TTC549 (cell line): ENCODE data around the gene CCDC120.

ENCODE experiments used
- FAIRE-seq: peaks from 2 replicates; lab custom pipeline; 2012; peaks lifted over from hg19 to GRCh38; lab: Jason Lieb, UNC

CCDC120 gene

GRCh38 chrX:49058794-49059193 is at the start of gene CCDC120:
Gene CCDC120, plus strand, starts transcription at chrX:49058999. Its CDS starts 3,043 bp downstream, at chrX:49062042.
- no peak for FAIRE-seq

GRCh38 chrX:49019050-49019449 is 39.7 kb upstream of the CCDC120 start:
- no peak for FAIRE-seq

GRCh38 chrX:49019599-49020249 is 39.1 kb upstream of the CCDC120 start:
- no peak for FAIRE-seq

- no peak for FAIRE-seq
These were observed 28.9 kb upstream of the CCDC120 start for GRCh38 chrX:49029876-49030275.

GRCh38 chrX:49030283-49030682 is 28.5 kb upstream of the CCDC120 start:
- FAIRE-seq, result no peak

- no peak for FAIRE-seq
These were observed 20.8 kb upstream of the CCDC120 start for GRCh38 chrX:49037883-49038475.

- FAIRE-seq, result no peak
These were observed 19.0 kb upstream of the CCDC120 start for GRCh38 chrX:49039598-49040375.

- no peak for FAIRE-seq
These were observed 18.3 kb upstream of the CCDC120 start for GRCh38 chrX:49040376-49040955.

- FAIRE-seq, result no peak
These were observed 16.8 kb upstream of the CCDC120 start for GRCh38 chrX:49041744-49042580.

GRCh38 chrX:49042581-49043219 is 16.1 kb upstream of the CCDC120 start:
- no peak for FAIRE-seq

- FAIRE-seq, result peak; percentile 92
These were observed 15.4 kb upstream of the CCDC120 start, which contains the start of gene TFE3 for GRCh38 chrX:49043220-49043986. Gene TFE3, minus strand, starts transcription at chrX:49043357. Its CDS starts 131 bp downstream, at chrX:49043226.

GRCh38 chrX:49043987-49044281 is 14.9 kb upstream of the CCDC120 start:
- no peak for FAIRE-seq

- FAIRE-seq, result no peak
These were observed 5.4 kb upstream of the CCDC120 start for GRCh38 chrX:49053223-49054072.

GRCh38 chrX:49054073-49054762 is 4.6 kb upstream of the CCDC120 start:
- no peak for FAIRE-seq

GRCh38 chrX:49059201-49059600 is 402 bp downstream of the CCDC120 start:
- FAIRE-seq, result no peak

GRCh38 chrX:49059681-49060085 is 884 bp downstream of the CCDC120 start:
- no peak for FAIRE-seq

- no peak for FAIRE-seq
These were observed 2.1 kb downstream of the CCDC120 start for GRCh38 chrX:49060914-49061313.

GRCh38 chrX:49061490-49061889 is 2.7 kb downstream of the CCDC120 start:
- FAIRE-seq, result no peak

GRCh38 chrX:49061916-49062315 is 3.1 kb downstream of the CCDC120 start:
- FAIRE-seq, result no peak
